IMR-90 (cell line): ENCODE measurements around the gene SLX9. TPM values are rescaled to one million over a fixed set of nuclear protein-coding genes. Genes with fewer than 3 reads are reported as not detected.

Source experiments
- ATAC-seq: fragments of 200-7000 bp; cut with Tn5 transposase; 2 replicates; pipeline ENCODE4 v1.9.1; 2020; ENCODE audit warnings: low read depth, mild to moderate bottlenecking, moderate library complexity
- BruUV-seq: library from RNA; stranded (reverse); fragments of 400-500 nt; replicated peaks from 2 replicates; lab custom pipeline; 2021; lab: Mats Ljungman, UMichigan
- CTCF ChIA-PET: fragments of 300-600 bp; formaldehyde crosslinking; extraction: SDS; loops from one replicate; lab custom pipeline; 2021; ENCODE audit warnings: antibody characterized with exemption; lab: Yijun Ruan, JAX
- POLR2A ChIA-PET: fragments of 300-600 bp; sonication (Branson Sonifier 250); formaldehyde crosslinking; loops from one replicate; lab custom pipeline; 2022; ENCODE audit warnings: antibody characterized with exemption; ENCODE audit not compliant: unreplicated experiment; lab: Charles Lee
- DNase-seq: peaks from one replicate; pipeline ENCODE4 v3.0.0; 2013
- H2AFZ ChIP-seq: replicated peaks from 2 replicates; pipeline ENCODE3; 2013; ENCODE audit warnings: low read length, mild to moderate bottlenecking; ENCODE audit not compliant: poor library complexity
- H2AK5ac ChIP-seq: 2 replicates; pipeline ENCODE4 v1.6.1; 2013; ENCODE audit warnings: low read depth, low read length, inconsistent platforms
- H2AK9ac ChIP-seq: replicated peaks from 2 replicates; pipeline ENCODE3; 2013; ENCODE audit warnings: mild to moderate bottlenecking, low read depth, low read length, moderate library complexity; ENCODE audit not compliant: poor library complexity
- H2BK120ac ChIP-seq: 2 replicates; pipeline ENCODE4 v1.6.1; 2013; ENCODE audit warnings: low read depth, low read length, inconsistent platforms
- H2BK15ac ChIP-seq: 3 replicates; pipeline ENCODE4 v1.6.1; 2013; ENCODE audit warnings: low read depth, low read length, inconsistent platforms
- H2BK20ac ChIP-seq: 2 replicates; pipeline ENCODE4 v1.6.1; 2013; ENCODE audit warnings: low read depth, mild to moderate bottlenecking, inconsistent platforms, low read length, moderate library complexity
- H2BK5ac ChIP-seq: 2 replicates; pipeline ENCODE4 v1.6.1; 2013; ENCODE audit warnings: mild to moderate bottlenecking, low read depth, low read length, inconsistent platforms; ENCODE audit not compliant: poor library complexity, severe bottlenecking
- H3K14ac ChIP-seq: replicated peaks from 2 replicates; pipeline ENCODE4 v1.6.1; 2013; ENCODE audit warnings: low read depth, low read length, inconsistent platforms
- H3K18ac ChIP-seq: 2 replicates; pipeline ENCODE4 v1.6.1; 2013; ENCODE audit warnings: low read depth, low read length, control low read depth
- H3K23ac ChIP-seq: 2 replicates; pipeline ENCODE4 v1.6.1; 2013; ENCODE audit warnings: low read depth, low read length, inconsistent platforms
- H3K27ac ChIP-seq: 2 replicates; pipeline ENCODE4 v1.5.1; 2013; ENCODE audit warnings: mild to moderate bottlenecking, control low read depth, low read length; ENCODE audit not compliant: insufficient read depth
- H3K27me3 ChIP-seq: 2 replicates; pipeline ENCODE4 v1.6.1; 2013; ENCODE audit warnings: low read length; ENCODE audit not compliant: control insufficient read depth, insufficient read depth
- H3K36me3 ChIP-seq: 2 replicates; pipeline ENCODE4 v1.6.1; 2013; ENCODE audit warnings: low read length, mixed read lengths; ENCODE audit not compliant: control insufficient read depth, insufficient read depth
- H3K4ac ChIP-seq: 2 replicates; pipeline ENCODE4 v1.6.1; 2013; ENCODE audit warnings: low read depth, low read length, inconsistent platforms
- H3K4me1 ChIP-seq: 2 replicates; pipeline ENCODE4 v1.6.1; 2013; ENCODE audit warnings: low read length, mixed read lengths; ENCODE audit not compliant: control insufficient read depth, insufficient read depth
- H3K4me2 ChIP-seq: 2 replicates; pipeline ENCODE4 v1.6.1; 2013; ENCODE audit warnings: low read depth, mild to moderate bottlenecking, control low read depth, low read length, moderate library complexity
- H3K4me3 ChIP-seq: 2 replicates; pipeline ENCODE4 v1.5.1; 2013; ENCODE audit warnings: low read depth, mild to moderate bottlenecking, control low read depth, low read length, moderate library complexity; ENCODE audit not compliant: insufficient read depth
- H3K56ac ChIP-seq: 2 replicates; pipeline ENCODE4 v1.6.1; 2013; ENCODE audit warnings: low read length, inconsistent platforms; ENCODE audit not compliant: insufficient read depth; ENCODE audit errors: extremely low read depth
- H3K79me1 ChIP-seq, 2 experiments: 2 replicates each; pipeline ENCODE4 v1.6.1; 2013; ENCODE audit warnings: low read length in 2 of 2, inconsistent platforms in 1 of 2, low read depth in 1 of 2
- H3K9ac ChIP-seq: 2 replicates; pipeline ENCODE4 v1.6.1; 2013; ENCODE audit warnings: low read depth, low read length, control low read depth
- H3K9me1 ChIP-seq: 2 replicates; pipeline ENCODE4 v1.6.1; 2013; ENCODE audit warnings: low read length, inconsistent platforms; ENCODE audit not compliant: insufficient read depth
- H3K9me3 ChIP-seq: 2 replicates; pipeline ENCODE4 v1.6.1; 2013; ENCODE audit warnings: low read length; ENCODE audit not compliant: control insufficient read depth, insufficient read depth
- H4K20me1 ChIP-seq: 2 replicates; pipeline ENCODE4 v1.6.1; 2013; ENCODE audit warnings: low read length, inconsistent platforms; ENCODE audit not compliant: insufficient read depth
- H4K5ac ChIP-seq: 2 replicates; pipeline ENCODE4 v1.6.1; 2013; ENCODE audit warnings: mild to moderate bottlenecking, low read depth, low read length, control low read depth
- H4K8ac ChIP-seq, 2 experiments: 2 replicates each; pipeline ENCODE4 v1.6.1; 2013; ENCODE audit warnings: low read depth in 2 of 2, low read length in 2 of 2, control low read depth in 1 of 2, inconsistent platforms in 1 of 2
- H4K91ac ChIP-seq: 2 replicates; pipeline ENCODE4 v1.6.1; 2013; ENCODE audit warnings: low read depth, low read length, inconsistent platforms; ENCODE audit not compliant: insufficient read depth
- BHLHE40 ChIP-seq: fragments of 150-350 bp; IDR thresholded peaks from 2 replicates; pipeline ENCODE4 v1.6.1; 2016; ENCODE audit warnings: mild to moderate bottlenecking, low read depth, low read length
- CEBPB ChIP-seq: IDR thresholded peaks from 2 replicates; pipeline ENCODE4 v1.6.1; 2012; ENCODE audit warnings: low read depth, low read length, improper control_type of control experiment
- CHD1 ChIP-seq: IDR thresholded peaks from 2 replicates; pipeline ENCODE4 v1.6.1; 2012; ENCODE audit warnings: low read depth, low read length, improper control_type of control experiment
- MAZ ChIP-seq: IDR thresholded peaks from 2 replicates; pipeline ENCODE4 v1.6.1; 2012; ENCODE audit warnings: low read depth, mild to moderate bottlenecking, low read length, improper control_type of control experiment, moderate library complexity, borderline replicate concordance
- MXI1 ChIP-seq: IDR thresholded peaks from 2 replicates; pipeline ENCODE4 v1.6.1; 2012; ENCODE audit warnings: low read depth, mild to moderate bottlenecking, low read length, moderate library complexity, borderline replicate concordance
- NFE2L2 ChIP-seq: fragments of 150-350 bp; IDR thresholded peaks from 2 replicates; pipeline ENCODE4 v1.6.1; 2016; ENCODE audit warnings: low read depth, mild to moderate bottlenecking, low read length
- POLR2A ChIP-seq: IDR thresholded peaks from 2 replicates; pipeline ENCODE4 v1.6.1; 2012; ENCODE audit warnings: mild to moderate bottlenecking, low read depth, low read length
- RAD21 ChIP-seq: IDR thresholded peaks from 2 replicates; pipeline ENCODE4 v1.6.1; 2012; ENCODE audit warnings: low read length, improper control_type of control experiment
- RFX5 ChIP-seq: IDR thresholded peaks from 2 replicates; pipeline ENCODE4 v1.8.0; 2012; ENCODE audit warnings: low read depth, mild to moderate bottlenecking, low read length, moderate library complexity
- SMC3 ChIP-seq: fragments of 150-350 bp; IDR thresholded peaks from 2 replicates; pipeline ENCODE4 v1.6.1; 2016; ENCODE audit warnings: low read depth, mild to moderate bottlenecking, antibody characterized with exemption, low read length, moderate library complexity
- WGBS, 2 experiments: methylation state at CpG; one replicate each; pipeline versions ENCODE4 v1.1.5 to v1.1.7; 2013; ENCODE audit warnings: missing lambda C conversion rate in 2 of 2; ENCODE audit not compliant: insufficient read length in 1 of 2; ENCODE audit errors: extremely low coverage in 2 of 2; 5-methylcytosine and 5-hydroxymethylcytosine counted together
- dilution Hi-C: fragments of 300-500 bp; cut with HindIII; formaldehyde crosslinking; loops from one replicate; pipeline ENCODE4 v1.14.3; 2018; ENCODE audit warnings: low sequenced_read_pairs; ENCODE audit not compliant: unreplicated experiment
- in situ Hi-C: fragments of 300-500 bp; cut with MboI; formaldehyde crosslinking; loops from 3 replicates; pipeline ENCODE4 v1.14.3; 2019; ENCODE audit warnings: low sequenced_read_pairs, inconsistent platforms, mixed read lengths
- intact Hi-C: fragments of 100-400 bp; cut with micrococcal nuclease; formaldehyde crosslinking; loops from 2 replicates; pipeline ENCODE4 v1.10.0; 2022
- polyA plus RNA-seq, 3 experiments: library from polyadenylated mRNA; depleted of rRNA; stranded (reverse); fragments of >200 nt; gene quantifications; 2 replicates each; pipeline ENCODE4 v1.2.3, GENCODE V29; 2012; ENCODE audit warnings: low replicate concordance in 1 of 3
- total RNA-seq: library from RNA; depleted of rRNA; stranded (reverse); fragments of >200 nt; gene quantifications from 2 replicates; pipeline ENCODE4 v1.2.3, GENCODE V29; 2012

The SLX9 gene
- total and polyA plus RNA-seq, 2 of the 4 experiments (the other 2 are of a cell fraction): 10.4 to 21.7 TPM

- TF ChIP-seq NFE2L2: no peak
- TF ChIP-seq SMC3: no peak
- TF ChIP-seq BHLHE40: no peak
Observed at GRCh38 chr21:44943686-44944550, 4.1 kb downstream of the SLX9 start (continued).

- no peak overlapping the region for H3K4me3 ChIP-seq
- H3K27me3 ChIP-seq: no peaks in the 10 kb centered on the region
- H2AK5ac ChIP-seq: no peak overlapping the region
- no peak overlapping the region for H4K5ac ChIP-seq
- intact Hi-C loops (loop anchor here (5.0 kb wide), 1 partner anchor 333 kb away; no protein-coding TSS in a partner anchor), dilution Hi-C loops (no loop called here), in situ Hi-C loops (loop anchor here (25.0 kb wide), 1 partner anchor 432 kb away; no protein-coding TSS in a partner anchor)
- H3K56ac ChIP-seq: no peak overlapping the region
- H3K36me3 ChIP-seq: peaks cover 27% of the 10 kb centered on the region
- H4K20me1 ChIP-seq: peaks cover 59% of the 10 kb centered on the region
- H2BK5ac ChIP-seq: no peak overlapping the region
- H3K18ac ChIP-seq: no peak overlapping the region
- no peak overlapping the region for H2BK20ac ChIP-seq
- 95% methylated on average over 8 of the region's 10 CpGs; no CpG with 5 or more reads in 1 of the 2 experiments for WGBS, 2 experiments
- DNase-seq: no peak
- no peak overlapping the region for H3K27ac ChIP-seq
- no peak overlapping the region for H2AFZ ChIP-seq
- no peak overlapping the region for H4K8ac ChIP-seq
- no peak overlapping the region for H2BK15ac ChIP-seq
- H3K79me1 ChIP-seq: peaks cover 21 to 75% of the 10 kb centered on the region in 2 experiments
- no peaks in the 10 kb centered on the region for H3K9me3 ChIP-seq
- H3K23ac ChIP-seq: no peak overlapping the region
- H3K4ac ChIP-seq: no peak overlapping the region
- no peak for TF ChIP-seq POLR2A
- no peak for TF ChIP-seq MAZ
- TF ChIP-seq RFX5: no peak
- TF ChIP-seq MXI1: no peak
- no peak for TF ChIP-seq CHD1
- no peak for TF ChIP-seq CEBPB
- no peak for TF ChIP-seq NFE2L2
- TF ChIP-seq RAD21: no peak
- no peak for TF ChIP-seq SMC3
- H2BK120ac ChIP-seq: no peak overlapping the region
- POLR2A ChIA-PET: no interaction called here
- no peaks in the 10 kb centered on the region for H3K9me1 ChIP-seq
- ATAC-seq: no peak
- H3K4me1 ChIP-seq: peaks cover 4% of the 10 kb centered on the region; the same call in 1 of the 2 replicates
- BruUV-seq: no TSS peak
- H2AK9ac ChIP-seq: no peak overlapping the region
- no peak overlapping the region for H3K4me2 ChIP-seq
- no peak overlapping the region for H3K14ac ChIP-seq
- no peak overlapping the region for H4K91ac ChIP-seq
- CTCF ChIA-PET: no interaction called here
- no peak overlapping the region for H3K9ac ChIP-seq
Observed at GRCh38 chr21:44944596-44944995, 4.8 kb downstream of the SLX9 start.
